Nucleus accumbens (tissue), 56 donors: Measurements from ENCODE around the gene NCAPH2.
"Not testable (repeated sequence)": the region's sequence is repeated elsewhere in the genome, so short reads cannot be mapped to it uniquely, and the experiment has no call there.

ENCODE experiments used
- DNase-seq, 56 donors: peaks; one replicate each; lab custom pipeline; 2025; lab: John Stamatoyannopoulos, UW

The NCAPH2 gene

DNA sequence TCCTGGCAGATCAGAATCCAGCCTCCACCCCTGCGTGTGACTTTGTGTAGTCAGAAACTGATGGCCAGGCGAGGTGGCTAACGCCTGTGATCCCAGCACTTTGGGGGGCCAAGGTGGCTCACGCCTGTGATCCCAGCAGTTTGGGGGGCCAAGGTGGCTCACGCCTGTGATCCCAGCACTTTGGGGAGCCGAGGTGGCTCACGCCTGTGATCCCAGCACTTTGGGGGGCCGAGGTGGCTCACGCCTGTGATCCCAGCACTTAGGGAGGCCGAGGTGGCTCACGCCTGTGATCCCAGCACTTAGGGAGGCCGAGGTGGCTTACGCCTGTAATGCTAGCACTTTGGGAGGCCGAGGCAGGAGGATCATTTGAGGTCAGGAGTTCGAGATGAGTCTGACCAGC is 5.2 kb downstream of the NCAPH2 start:
- DNase-seq = no peak

DNA sequence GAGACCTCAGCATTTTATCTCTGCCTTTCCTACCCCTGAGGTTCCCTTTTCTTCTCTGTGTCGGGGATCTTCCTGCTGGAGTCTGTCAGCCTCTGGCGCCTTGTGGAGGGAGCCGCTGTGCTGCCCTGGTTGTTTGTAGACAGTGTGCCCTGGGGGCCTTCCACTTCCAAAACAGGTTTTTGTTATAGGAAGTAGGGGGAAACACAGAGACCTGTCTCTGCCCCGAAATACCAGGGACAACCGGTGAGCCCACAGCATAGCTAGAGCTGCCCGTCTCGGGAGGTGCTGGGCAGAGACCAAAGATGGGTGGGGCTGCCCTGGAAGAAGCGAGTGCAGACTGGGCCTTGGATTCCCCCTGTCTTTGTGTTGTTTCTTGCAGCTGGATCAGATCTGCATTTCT is 8.0 kb downstream of the NCAPH2 start:
- DNase-seq = no peak

DNA sequence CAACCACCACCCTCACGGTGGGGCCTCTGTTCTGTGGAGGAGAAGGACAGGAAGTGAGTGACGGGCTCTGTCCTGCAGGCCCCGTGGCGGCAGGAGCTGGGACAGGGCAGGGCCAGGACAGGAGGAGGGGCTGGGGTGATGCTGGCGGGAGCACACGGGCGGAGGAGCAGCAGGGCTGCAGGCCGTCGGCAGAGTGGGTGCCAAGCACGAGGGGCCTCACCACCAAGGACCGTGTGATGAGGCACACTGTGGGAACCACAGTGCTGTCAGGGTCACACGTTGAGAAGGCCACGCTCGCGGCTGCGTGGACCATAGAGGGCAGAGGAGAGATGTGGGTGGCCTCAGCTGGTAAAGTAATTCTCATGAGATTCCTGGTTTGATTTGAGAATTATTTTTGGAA is 8.9 kb downstream of the NCAPH2 start:
- no peak for DNase-seq

DNA sequence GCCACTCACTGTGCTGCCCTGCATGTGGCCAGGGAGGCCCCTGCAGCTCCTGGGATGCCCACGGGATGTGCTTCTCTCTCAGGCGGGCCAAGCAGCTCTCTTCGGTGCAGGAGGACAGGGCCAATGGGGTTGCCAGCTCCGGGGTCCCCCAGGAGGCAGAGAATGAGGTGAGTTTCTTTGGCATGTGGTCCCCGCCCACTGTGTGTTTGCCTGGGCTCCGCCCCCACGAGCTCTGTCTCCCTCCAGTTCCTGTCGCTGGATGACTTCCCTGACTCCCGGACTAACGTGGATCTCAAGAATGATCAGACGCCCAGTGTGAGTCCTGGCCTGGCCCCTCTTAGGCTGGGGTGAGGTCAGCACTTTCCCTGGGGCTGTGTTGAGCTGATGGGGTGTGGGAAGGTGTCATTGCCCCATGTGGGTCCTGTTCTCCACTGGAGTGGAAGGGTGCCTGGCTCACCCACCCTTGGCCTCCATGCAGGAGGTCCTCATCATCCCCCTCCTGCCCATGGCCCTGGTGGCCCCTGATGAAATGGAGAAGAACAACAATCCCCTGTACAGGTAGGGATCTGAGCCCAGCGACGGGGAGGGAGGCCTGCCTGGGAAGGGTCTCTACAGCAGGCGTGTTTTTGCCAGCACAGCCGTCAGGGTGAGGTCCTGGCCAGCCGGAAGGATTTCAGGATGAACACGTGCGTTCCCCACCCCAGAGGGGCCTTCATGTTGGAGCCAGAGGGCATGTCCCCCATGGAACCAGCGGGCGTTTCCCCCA is 9.7 kb downstream of the NCAPH2 start:
- DNase-seq = no peak

- DNase-seq = no peak
These were observed 10.6 kb downstream of the NCAPH2 start for GRCh38 chr22:50518606-50519005.

GRCh38 chr22:50519151-50519550 is 11.1 kb downstream of the NCAPH2 start:
- DNase-seq = no peak

DNA sequence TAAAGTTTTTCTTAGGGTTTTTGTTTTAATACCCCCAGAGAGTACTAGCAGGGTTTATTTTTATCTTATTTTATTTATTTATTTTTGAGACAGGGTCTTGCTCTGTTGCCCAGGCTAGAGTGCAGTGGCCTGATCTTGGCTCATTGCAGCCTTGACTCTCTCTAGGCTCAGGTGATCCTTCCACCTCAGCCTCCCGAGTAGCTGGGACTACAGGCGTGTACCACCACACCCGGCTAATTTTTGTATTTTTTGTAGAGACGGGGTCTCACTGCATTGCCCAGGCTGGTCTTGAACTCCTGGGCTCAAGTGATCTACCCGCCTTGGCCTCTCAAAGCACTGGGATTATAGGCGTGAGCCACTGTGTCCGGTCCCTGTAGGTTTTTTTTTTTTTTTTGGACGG is 12.2 kb downstream of the NCAPH2 start:
- DNase-seq = not testable (repeated sequence)

- no peak for DNase-seq
These were observed 12.9 kb downstream of the NCAPH2 start for GRCh38 chr22:50520826-50521453.

DNA sequence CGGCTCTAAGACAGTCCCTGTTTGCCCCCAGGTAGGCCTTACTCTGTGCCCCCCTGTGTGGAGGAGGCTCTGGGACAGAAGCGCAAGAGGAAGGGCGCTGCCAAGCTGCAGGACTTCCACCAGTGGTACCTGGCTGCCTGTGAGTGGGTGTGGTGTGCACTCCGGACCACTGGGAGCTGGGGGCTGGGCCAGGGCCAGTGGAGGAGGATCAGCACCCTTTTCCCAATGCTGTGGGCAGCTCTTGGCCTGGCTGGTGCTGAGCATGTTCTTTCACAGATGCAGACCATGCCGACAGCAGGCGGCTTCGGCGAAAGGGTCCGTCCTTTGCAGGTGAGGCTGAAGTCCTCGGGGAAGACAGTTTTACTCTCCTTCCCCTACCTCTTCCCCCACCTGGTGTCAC is 13.7 kb downstream of the NCAPH2 start:
- no peak for DNase-seq

GRCh38 chr22:50522208-50522805 is 14.3 kb downstream of the NCAPH2 start:
- DNase-seq = no peak

DNA sequence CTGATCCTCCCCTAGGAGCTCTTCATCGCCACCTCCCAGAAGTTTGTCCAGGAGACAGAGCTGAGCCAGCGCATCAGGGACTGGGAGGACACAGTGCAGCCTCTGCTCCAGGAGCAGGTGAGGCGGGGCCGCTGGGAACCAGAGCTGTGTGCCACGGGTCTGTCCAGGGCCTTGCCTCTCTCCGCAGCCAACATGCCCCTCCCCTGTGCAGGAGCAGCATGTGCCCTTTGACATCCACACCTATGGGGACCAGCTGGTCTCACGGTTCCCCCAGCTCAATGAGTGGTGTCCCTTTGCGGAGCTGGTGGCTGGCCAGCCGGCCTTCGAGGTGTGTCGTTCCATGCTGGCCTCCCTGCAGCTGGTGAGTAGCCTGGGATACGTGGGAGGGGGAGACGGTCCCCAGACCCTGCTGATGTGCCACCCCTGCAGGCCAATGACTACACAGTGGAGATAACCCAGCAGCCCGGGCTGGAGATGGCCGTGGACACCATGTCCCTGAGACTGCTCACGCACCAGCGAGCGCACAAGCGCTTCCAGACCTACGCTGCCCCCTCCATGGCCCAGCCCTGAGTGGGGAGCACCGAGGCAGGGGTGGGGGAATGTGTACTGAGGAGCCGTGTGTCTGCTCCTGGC is 14.9 kb downstream of the NCAPH2 start:
- no peak for DNase-seq

- no peak for DNase-seq
These were observed 15.4 kb downstream of the NCAPH2 start for GRCh38 chr22:50523458-50523805.

DNA sequence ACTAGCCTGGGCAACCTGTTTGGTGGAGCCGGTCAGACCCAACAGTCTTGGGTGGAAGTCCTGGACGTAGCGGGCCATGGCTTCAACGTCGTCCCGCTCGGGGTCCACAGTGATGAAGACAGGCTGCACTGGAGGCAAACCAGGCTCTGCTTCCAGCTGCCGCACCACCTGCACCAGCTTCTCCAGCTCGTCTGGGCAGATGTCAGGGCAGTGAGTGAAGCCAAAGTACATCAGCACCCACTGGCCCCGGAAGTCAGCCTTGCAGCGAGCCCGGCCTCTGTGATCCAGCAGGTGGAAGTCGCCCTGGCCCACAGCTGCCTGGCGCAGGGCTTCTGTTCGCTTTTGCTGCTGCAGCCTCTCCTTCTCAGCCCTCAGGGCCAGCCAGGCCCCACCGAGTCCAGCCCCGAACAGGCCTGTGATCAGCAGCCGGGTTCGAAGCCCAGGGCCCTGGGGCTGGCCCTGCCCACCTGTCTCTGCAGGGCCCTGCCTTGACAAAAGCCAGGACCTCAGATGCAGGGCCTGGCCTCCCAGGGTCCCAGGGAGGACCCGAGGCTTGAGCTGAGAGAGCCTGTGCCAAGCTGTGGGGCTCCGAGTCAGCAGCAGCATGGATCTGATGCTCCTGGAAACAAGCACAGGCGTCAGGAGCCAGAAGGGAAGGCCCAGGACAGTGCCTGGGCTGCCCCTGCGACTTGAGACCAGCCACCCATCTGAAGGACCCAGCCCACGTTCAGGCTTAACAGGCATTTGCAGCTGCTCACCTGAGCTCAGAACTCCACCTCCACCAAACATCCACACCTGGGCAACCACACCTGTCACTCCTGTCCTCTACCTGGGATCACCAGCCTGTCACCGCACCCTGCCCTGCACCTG is 16.0 kb downstream of the NCAPH2 start:
- DNase-seq = no peak

DNA sequence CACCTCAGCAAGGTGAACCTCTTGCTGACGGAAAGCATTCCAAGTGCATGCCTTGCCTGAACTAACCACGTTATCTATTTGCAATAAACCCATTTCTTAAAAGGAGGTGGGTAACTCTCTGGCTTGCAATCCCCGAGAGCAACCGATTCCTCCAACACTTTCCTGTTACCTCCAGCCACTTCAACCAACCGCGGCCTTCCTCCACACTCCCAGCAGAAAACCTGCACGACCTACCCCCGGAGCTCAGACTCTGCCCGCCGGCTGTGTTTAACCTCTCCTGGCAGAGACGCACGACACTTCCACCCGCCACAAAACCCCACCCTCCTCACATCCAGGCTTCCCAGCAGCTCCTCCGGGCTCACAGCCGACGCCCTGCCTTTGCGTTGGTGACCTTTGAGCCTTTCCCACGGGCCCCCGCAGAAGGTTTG is 16.7 kb downstream of the NCAPH2 start:
- no peak for DNase-seq

DNA sequence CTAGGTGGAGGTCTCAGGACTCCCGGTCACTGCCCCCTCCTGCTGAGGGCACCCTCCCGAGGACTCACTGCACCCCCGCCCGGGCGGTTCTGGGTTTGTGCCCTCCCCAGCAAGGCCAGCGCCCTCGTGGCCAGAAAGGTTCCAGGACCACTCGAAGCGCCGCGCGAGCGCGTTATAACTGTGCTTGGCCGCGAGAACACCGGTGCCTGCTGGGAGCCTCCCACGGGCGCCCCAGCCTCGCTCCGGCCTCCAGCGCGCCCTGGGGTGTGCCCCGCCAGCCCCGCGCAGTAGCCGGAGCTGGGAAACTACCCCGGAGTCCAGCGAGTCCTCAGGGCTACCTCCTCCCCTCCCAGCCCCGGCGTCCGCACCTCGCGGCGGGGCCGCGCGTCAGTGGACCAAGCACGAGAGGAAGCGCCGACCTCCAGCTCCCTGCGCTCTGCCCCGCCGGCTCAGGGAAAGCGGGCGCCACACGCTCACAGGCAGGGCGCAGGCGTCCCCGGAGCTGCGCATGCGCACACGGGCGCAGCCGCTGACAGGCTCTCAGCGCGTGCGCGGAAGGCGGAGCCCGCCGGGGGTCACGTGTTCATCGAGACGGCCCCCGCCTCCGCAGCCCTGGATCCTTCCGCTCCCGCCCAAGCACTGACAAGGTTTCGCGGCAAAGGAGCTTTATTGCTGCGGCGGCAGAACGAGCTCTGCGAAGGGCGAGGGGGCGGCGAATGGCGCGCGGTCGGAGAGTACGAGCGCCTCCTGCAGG is 17.3 kb downstream of the NCAPH2 start, which contains the start of gene SCO2:
SCO2 (minus strand) TSS at position 495 of the 754 bp plus-strand sequence. CDS start 1,187 bp downstream, outside the sequence.
- DNase-seq = peak; percentile 36 to 96 (median 89)

DNA sequence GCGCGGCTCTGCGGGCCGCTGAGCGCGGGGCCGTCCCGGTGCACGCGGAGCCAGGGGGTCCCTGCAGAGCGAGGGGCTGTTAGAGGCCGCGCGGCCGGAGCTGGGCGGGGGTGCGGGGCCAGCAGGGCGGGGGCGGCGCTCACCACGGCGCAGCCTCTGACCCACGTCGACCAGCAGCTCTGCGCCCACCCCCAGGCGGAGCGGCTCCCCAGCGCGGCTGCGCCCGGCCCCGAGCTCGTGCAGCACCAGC is 17.8 kb downstream of the NCAPH2 start:
- peak in 16 of 56 donors; percentile 60 to 89 (median 68) for DNase-seq

- DNase-seq = peak in 38 of 56 donors; percentile 20 to 78 (median 65)
These were observed 18.2 kb downstream of the NCAPH2 start for GRCh38 chr22:50526108-50526833.

DNA sequence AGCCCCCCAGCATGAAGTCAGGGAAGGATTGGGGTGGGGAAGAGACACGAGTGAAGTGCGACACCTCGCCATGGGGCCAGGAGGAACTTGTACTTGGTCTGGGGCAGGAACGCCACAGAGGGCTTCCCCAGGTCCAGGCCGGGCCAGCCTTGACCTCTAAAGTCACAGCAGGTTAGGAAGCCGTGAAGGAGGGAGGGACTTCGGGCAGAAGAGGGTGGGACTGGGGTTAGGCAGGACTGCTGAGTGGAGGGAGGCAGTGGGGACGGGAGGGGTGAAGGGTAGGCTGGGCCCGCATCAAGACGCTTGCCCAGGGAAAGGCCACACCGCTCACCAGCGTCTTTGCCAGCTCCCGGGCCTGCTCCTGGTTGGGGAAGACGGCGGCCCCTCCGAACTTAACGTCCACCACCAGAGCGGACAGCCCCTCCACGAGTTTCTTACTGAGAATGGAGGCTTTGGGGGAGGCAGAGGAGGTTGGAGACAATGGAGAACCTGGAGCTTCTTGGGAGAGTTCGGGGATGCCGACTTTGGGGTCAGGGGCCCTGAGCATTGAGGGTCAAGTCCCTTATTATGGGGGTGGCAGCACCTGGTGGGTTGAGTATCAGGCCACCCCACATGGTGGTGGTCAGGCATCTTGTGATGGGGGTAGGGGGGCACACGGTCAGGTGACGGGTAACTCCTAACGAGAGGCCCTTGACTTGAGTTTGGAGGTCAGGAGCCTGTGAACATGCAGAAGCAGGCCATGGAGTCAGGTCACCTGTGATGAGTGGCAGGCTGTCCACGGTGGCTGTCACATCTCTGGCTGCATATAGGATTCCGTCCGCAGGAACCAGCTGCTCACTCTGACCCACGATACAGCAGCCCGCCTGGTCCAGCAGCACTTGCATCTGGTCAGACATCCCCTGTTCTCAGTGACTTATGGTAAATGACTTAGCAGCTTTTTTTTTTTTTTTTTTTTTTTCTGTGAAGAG is 19.1 kb downstream of the NCAPH2 start:
- peak in 2 of 56 donors; percentile 6 to 38 for DNase-seq
